Central memory CD4-positive, alpha-beta T cell (primary cell): ENCODE results near the gene ZNF799.
"Not testable (repeated sequence)": the region's sequence is repeated elsewhere in the genome, so short reads cannot be mapped to it uniquely, and the experiment has no call there.

Experiments used
- DNase-seq: peaks from one replicate; pipeline ENCODE4 v3.0.0; 2022

Gene ZNF799

GRCh38 chr19:12362236-12362635, 38.8 kb downstream of the ZNF799 start:
- DNase-seq, result not testable (repeated sequence)

- DNase-seq, result no peak
Observed at GRCh38 chr19:12353375-12353774, 47.7 kb downstream of the ZNF799 start.

GRCh38 chr19:12350890-12351197, 50.2 kb downstream of the ZNF799 start:
- DNase-seq, result no peak

DNA sequence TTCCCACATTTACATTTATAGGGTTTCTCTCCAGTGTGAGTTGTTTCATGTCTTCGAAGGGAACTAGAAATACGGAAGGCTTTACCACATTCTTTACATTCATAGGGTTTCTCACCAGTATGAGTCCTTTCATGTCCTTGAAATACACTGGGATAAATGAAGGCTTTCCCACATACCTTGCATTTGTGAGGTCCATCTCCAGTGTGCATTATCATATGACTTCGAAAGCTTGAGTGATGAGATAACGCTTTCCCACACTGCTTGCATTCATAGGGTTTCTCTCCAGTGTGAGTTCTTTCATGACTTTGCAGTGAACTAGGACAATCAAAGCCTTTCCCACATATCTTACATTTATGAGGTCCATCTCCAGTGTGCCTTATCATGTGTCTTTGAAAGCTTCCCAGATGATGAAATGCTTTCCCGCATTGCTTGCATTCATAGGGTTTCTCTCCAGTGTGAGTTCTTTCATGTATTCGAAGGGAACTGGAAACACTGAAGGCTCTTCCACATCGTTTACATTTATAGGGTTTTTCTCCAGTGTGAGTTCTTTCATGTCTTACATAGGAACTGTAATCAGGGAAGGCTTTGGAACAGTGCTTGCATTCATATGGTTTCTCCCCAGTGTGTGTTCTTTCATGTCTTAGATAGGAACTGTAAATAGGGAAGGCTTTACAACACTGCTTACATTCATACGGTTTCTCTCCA, 50.7 kb downstream of the ZNF799 start:
- DNase-seq, result no peak

DNA sequence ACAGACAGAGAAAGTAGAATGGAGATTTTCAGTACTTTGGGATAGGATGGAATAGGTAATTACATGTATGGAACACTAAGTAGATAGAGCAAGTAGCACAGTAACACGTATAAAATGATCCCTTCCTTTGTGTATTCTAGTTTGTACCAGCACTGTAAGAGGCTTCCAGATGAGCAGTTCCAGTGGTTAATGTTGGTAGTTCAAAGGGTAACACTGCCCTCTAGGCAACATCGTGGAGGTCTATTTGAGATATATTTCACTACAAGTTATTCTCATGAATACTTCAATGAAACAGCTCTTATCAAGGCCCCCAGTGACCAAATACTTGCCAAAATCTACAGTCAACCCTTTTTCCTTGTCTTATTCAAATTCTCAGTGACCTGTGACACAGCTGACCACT, 54.2 kb downstream of the ZNF799 start:
- DNase-seq, result peak; percentile 21

- DNase-seq, result no peak
Observed at GRCh38 chr19:12345197-12345596, 55.9 kb downstream of the ZNF799 start.
